HFFc6 (cell line): ENCODE data around the gene FAM186B. TPM values are rescaled to one million over a fixed set of nuclear protein-coding genes. Genes with fewer than 3 reads are reported as not detected.

Experiments
- DNase-seq: peaks from one replicate; pipeline ENCODE4 v3.0.0-alpha.2; 2018
- H3K27ac Mint-ChIP-seq: 2 replicates; pipeline ENCODE4 v1.8.0; 2020; ENCODE audit warnings: mild to moderate bottlenecking, mixed read lengths
- H3K27me3 Mint-ChIP-seq: 2 replicates; pipeline ENCODE4 v1.8.0; 2021; ENCODE audit warnings: mild to moderate bottlenecking, moderate library complexity, mixed read lengths; ENCODE audit not compliant: insufficient read depth
- H3K36me3 Mint-ChIP-seq: 2 replicates; pipeline ENCODE4 v1.8.0; 2021; ENCODE audit warnings: low read depth, mixed read lengths
- H3K4me1 Mint-ChIP-seq: 2 replicates; pipeline ENCODE4 v1.8.0; 2020; ENCODE audit warnings: low read depth, mixed read lengths
- H3K4me3 Mint-ChIP-seq: 2 replicates; pipeline ENCODE4 v1.8.0; 2020; ENCODE audit warnings: mild to moderate bottlenecking, moderate library complexity, mixed read lengths
- H3K9me3 Mint-ChIP-seq: 2 replicates; pipeline ENCODE4 v1.8.0; 2020; ENCODE audit warnings: mild to moderate bottlenecking, mixed read lengths
- total RNA-seq, 6 experiments: library from RNA; stranded (reverse); fragmentation: NEBNext Ultra II Directional; extraction: Animal tissue kit (Norgen Biotek cat#: 25700); gene quantifications; 2 replicates in 1 of 6; 3 replicates in 5 of 6; pipeline ENCODE4 v1.2.3, GENCODE V29; 2021
- TF ChIP-seq, protein P1 (sequence below): fragments of 200-600 bp; sonication (generic); IDR thresholded peaks from 2 replicates; pipeline ENCODE4 v1.5.0; 2021; ENCODE audit warnings: antibody characterized with exemption, mild to moderate bottlenecking

The FAM186B gene
- total RNA-seq, 6 experiments from 2014 or later, result 0.21 to 0.46 (median 0.31) TPM

DNA sequence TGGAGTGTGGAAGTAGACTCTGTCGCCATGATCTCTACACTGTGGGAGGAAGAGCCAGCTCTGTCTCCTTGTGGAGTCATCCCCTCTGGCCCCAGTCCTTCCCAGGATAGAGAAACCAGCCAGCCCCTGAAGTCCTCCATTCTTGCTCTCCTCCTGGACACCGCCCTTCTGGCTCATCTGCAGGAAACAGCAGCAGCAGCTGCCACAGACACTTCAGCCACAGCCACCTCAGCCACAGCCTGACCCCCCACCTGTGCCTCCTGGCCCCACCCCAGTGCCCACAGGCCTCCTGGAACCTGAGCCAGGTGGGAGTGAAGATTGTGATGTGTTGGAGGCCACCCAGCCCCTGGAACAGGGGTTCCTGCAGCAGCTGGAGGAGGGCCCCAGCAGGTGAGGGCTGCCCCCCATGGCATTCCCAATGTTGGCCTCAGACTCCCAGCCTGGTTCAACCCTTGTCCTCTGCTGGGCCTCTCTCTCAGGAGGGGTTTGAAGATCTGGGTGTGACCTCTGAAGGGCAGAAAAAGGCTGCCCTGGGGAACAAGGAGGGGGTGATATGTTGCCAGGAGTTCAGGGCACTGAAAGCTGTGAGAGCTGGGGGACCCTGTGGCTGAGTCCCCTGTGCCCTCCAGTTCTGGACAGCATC, 28.4 kb upstream of the FAM186B start:
- Mint-ChIP-seq H3K9me3 (no peaks in the 10 kb centered on the region), H3K36me3 (peaks cover 5% of the 10 kb centered on the region), H3K27me3 (no peaks in the 10 kb centered on the region; the same call in 1 of the 2 replicates), H3K27ac (no peak overlapping the region), H3K4me1 (peaks cover 10% of the 10 kb centered on the region), H3K4me3 (no peak overlapping the region)
- TF ChIP-seq, protein P1, sequence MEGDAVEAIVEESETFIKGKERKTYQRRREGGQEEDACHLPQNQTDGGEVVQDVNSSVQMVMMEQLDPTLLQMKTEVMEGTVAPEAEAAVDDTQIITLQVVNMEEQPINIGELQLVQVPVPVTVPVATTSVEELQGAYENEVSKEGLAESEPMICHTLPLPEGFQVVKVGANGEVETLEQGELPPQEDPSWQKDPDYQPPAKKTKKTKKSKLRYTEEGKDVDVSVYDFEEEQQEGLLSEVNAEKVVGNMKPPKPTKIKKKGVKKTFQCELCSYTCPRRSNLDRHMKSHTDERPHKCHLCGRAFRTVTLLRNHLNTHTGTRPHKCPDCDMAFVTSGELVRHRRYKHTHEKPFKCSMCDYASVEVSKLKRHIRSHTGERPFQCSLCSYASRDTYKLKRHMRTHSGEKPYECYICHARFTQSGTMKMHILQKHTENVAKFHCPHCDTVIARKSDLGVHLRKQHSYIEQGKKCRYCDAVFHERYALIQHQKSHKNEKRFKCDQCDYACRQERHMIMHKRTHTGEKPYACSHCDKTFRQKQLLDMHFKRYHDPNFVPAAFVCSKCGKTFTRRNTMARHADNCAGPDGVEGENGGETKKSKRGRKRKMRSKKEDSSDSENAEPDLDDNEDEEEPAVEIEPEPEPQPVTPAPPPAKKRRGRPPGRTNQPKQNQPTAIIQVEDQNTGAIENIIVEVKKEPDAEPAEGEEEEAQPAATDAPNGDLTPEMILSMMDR, result no peak
- DNase-seq, result no peak

- no peak for DNase-seq
- TF ChIP-seq, protein P1, result no peak
- Mint-ChIP-seq H3K4me3 (no peak overlapping the region), H3K9me3 (no peaks in the 10 kb centered on the region), H3K36me3 (peaks cover 5% of the 10 kb centered on the region), H3K27ac (no peak overlapping the region), H3K27me3 (no peaks in the 10 kb centered on the region; the same call in 1 of the 2 replicates), H3K4me1 (peaks cover 10% of the 10 kb centered on the region)
Measured at GRCh38 chr12:49632986-49633702, 27.7 kb upstream of the FAM186B start.

DNA sequence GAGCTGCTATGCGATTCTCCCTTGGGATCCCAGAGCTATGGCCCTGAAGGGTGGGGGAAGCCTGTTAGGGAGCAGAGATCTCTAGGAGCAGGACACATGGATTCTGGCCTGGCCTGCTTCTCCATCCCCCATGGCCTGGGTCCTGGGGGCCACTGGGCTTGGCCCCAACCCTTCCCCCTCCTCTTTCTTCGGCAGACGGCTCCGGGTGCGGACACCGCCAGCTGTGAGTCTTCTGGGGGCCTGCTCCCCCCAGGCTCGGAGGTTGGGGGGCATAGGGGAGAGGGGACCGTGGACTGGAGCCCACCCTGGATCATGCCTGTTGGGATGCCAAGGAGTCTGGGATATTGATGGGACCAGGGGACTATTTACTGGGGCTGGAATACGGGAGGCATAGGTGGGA, 27.0 kb upstream of the FAM186B start:
- TF ChIP-seq, protein P1, result no peak
- DNase-seq, result no peak
- no peaks in the 10 kb centered on the region for H3K9me3 Mint-ChIP-seq
- no peak overlapping the region for H3K27ac Mint-ChIP-seq
- no peak overlapping the region for H3K4me3 Mint-ChIP-seq
- H3K4me1 Mint-ChIP-seq, result peaks cover 9% of the 10 kb centered on the region
- H3K27me3 Mint-ChIP-seq, result no peaks in the 10 kb centered on the region; the same call in 1 of the 2 replicates
- peaks cover 5% of the 10 kb centered on the region for H3K36me3 Mint-ChIP-seq

- Mint-ChIP-seq H3K27ac (no peak overlapping the region), H3K27me3 (no peaks in the 10 kb centered on the region; the same call in 1 of the 2 replicates), H3K4me3 (no peak overlapping the region), H3K36me3 (peaks cover 5% of the 10 kb centered on the region), H3K9me3 (no peaks in the 10 kb centered on the region), H3K4me1 (no peaks in the 10 kb centered on the region)
- TF ChIP-seq, protein P1, result peak; percentile 23; the same call in 1 of the 2 replicates
- no peak for DNase-seq
Measured at GRCh38 chr12:49631336-49631907, 26.0 kb upstream of the FAM186B start.

DNA sequence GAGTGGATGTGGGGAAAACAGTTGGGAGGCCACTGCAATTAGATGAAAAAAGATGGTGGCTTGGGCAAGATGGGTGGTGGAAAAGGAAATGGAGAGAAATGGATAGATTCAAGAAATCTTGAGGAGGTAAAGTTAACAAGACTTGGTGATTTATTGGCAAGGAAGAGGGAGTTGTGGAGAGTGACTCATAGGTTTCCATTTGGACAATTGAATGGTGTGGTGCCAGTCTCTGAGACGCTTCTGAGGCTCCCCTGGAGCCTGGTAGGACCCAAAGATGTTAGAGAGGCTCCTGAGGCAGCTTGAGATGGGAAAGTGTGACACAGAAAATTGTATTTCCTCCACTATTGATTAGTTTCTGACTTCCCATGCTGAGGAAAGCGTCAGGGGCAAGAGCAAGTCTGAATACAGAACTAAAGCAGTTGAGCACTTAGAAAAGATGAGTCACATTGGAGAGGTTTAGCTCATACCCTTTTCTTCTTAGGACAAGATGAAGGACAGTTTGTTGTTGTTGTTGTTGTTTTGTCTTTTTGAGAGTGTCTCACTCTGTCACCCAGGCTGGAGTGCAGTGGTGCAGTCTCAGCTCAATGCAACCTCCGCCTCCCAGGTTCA, 22.4 kb upstream of the FAM186B start:
- H3K4me1 Mint-ChIP-seq, result no peaks in the 10 kb centered on the region; the same call in 1 of the 2 replicates
- TF ChIP-seq, protein P1, result no peak
- H3K9me3 Mint-ChIP-seq, result no peaks in the 10 kb centered on the region
- no peak overlapping the region; the same call in 1 of the 2 replicates for H3K27ac Mint-ChIP-seq
- H3K36me3 Mint-ChIP-seq, result peaks cover 5% of the 10 kb centered on the region
- no peak overlapping the region for H3K4me3 Mint-ChIP-seq
- peaks cover 4% of the 10 kb centered on the region; the same call in 1 of the 2 replicates for H3K27me3 Mint-ChIP-seq
- peak; percentile 44 for DNase-seq
